HG03175 (cell line): Measurements from ENCODE around the gene RANBP3L.
"Not testable (repeated sequence)": the region's sequence is repeated elsewhere in the genome, so short reads cannot be mapped to it uniquely, and the experiment has no call there.

ENCODE experiments used
- ATAC-seq: cut with Tn5 transposase; IDR thresholded peaks from one replicate; pipeline ENCODE4 v1.9.1; 2021; ENCODE audit warnings: mild to moderate bottlenecking, moderate library complexity; ENCODE audit not compliant: unreplicated experiment

RANBP3L gene

DNA sequence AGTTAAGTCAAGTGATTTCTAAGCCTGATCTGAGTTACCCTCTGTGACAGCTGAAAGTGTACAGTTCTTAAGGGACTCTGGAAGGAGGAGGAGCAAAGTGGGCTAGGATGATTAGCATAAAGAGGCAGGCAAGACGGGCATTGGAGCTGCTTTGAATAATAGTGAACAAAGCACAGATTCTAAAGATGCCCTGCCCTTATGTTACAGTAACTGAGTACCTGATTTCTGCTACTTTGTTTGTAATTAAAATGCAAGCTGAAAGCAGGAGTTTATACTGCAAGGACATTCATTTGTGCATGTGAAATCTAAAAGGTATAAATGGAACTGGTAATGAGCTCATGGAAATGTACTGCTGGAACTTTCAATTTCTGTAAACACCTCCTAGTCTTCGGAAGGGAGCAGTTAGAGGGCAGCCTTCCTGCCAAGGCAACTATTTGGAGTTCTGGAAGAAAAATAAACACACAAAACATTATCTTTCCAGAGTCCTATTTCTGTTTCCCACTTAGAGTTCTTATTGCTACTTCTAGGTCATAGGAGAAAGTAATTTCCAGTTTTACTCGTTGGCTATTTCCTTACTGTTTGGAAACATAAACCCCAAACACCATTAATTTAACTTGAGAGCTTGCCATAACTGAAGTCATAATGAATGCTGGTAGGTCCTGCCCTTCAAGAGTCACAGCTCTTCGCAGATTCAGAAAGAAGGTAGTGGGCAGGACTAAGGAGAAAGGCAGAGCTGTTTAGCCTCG, at the start of gene RANBP3L:
TSS of gene RANBP3L (minus strand) at position 45 of the 746 bp plus-strand sequence. CDS start 486 bp downstream, outside the sequence.
- ATAC-seq = no peak

DNA sequence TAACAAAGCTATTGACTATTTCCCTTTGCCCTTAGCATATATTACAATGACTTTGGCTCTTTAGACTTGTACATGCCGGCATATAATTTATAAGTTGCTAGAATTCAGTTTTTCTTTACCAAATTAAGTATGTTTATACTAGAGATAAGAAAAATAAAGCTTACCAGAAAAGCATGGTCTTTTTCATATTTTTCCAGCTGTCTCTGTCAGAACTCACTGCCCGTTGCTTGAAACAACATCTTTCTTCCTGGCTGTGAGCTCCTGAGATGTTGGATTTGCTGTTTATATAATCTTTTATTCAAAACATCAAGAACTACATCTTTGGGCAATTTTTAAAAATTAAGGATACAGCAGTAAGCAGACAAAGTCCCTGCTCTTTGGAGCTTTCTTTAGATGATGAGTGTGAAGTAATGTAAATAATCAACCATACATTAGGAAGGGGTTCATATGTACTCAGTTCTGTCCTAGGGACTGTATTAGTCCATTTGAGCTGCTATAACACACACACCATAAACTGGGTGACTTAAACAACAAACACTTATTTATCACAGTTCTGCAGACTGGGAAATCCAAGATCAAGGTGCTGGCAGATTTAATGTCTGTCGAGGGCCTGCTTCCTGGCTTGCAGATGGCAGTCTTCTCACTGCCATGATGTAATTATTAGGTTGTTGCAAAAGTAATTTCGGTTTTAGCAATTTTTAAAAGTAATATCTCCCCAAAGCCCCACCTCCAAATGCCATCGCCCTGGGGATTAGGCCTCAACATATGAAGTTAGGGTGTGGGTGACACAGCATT, 45.4 kb upstream of the RANBP3L start:
- ATAC-seq = no peak

DNA sequence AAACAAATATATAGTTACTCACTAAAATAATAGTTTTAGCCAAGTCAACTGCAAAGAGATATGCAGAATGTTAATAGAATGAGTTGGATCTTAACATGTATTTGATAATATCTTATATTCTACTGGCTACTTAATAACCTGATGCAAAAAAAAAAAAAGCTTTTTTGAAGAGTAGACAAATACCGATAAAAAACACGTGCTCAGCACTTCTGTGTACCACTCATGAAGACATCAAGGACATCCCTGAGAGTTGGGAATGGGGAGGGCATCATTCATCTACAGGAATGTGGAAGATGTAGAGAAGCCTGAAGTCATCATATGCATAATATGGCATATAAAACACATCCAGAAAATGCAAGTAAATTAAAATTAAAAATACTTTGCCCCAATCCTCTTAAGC, 43.2 kb upstream of the RANBP3L start:
- ATAC-seq = no peak

GRCh38 chr5:36341720-36342119, 40.0 kb upstream of the RANBP3L start:
- ATAC-seq = not testable (repeated sequence)

GRCh38 chr5:36337597-36337996, 35.9 kb upstream of the RANBP3L start:
- no peak for ATAC-seq

GRCh38 chr5:36334315-36334714, 32.6 kb upstream of the RANBP3L start:
- ATAC-seq = no peak

DNA sequence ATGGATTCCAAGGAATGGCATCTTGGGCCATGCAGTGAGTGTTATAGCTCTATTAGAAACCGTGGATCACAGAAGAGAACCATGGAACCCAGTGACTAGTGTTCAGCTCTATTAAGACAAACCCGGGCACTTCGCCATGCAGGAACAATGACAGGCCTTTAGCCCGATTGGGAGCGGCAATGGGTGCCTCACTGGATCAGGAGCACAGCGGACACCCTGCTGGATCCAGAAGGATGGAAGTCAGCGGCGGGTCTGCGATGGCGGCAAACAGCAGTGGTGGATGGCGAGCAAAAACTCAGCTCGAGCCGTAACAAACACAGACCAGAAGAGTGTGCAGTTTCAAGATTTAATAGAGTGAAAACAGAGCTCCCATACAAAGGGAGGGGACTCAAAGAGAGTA, 31.0 kb upstream of the RANBP3L start:
- not testable (repeated sequence) for ATAC-seq

GRCh38 chr5:36325196-36325595, 23.5 kb upstream of the RANBP3L start:
- no peak for ATAC-seq

GRCh38 chr5:36323926-36324781, 22.5 kb upstream of the RANBP3L start:
- no peak for ATAC-seq

DNA sequence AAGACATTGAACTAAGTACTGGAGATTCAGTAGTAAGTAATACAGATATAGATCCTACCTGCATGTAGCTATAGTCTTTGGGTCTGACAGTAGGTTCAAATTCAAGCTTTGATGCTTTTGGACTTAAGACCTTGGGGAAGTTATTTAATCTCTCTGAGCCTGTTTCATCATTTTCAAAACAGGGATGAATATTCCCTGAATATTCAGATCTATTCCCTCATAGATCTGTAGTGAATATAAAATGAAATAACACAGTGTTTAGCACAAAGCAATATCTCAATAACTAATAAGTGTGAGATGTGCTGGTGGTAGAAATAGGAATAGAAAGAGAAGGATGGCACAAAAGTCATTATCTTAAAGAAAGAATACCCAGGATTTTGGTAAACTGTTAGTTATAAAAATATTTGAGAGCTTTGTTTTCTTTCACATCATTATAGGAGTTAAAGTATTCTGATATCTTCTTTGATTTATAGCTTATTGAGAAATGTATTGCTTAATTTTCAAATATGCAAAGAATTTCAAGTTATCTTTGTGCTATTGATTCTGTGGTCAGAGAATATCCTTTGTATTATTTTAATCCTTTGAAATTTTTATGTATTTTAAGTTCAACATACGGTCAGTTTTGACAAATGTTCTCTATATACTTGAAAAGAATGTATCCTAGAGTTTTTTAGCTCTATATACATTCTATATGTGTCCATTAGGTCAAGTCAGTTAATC, 11.4 kb upstream of the RANBP3L start:
- no peak for ATAC-seq

DNA sequence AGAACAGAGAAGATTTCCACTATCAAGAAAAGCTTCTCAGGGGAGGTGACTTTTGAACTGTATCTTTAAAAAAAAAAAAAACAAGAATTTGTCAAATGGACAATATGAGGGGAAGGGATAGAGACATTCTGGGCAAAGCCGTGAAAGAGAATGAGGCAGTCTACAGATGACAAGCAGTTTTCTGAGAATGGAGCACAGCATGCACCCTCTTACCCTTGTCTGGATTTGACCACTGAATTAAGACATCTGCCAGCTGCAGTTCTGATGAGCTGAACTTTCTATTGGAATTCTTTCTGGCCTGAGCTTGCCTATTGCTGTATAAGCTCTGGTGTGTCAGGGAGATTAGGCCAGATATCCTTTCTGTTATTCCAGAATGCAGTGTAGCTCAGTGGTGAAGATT, 10.3 kb upstream of the RANBP3L start:
- no peak for ATAC-seq

- ATAC-seq = no peak
These were observed 8.4 kb upstream of the RANBP3L start for GRCh38 chr5:36310138-36310537.

GRCh38 chr5:36305571-36306326, 4.0 kb upstream of the RANBP3L start:
- ATAC-seq = peak; percentile 57

DNA sequence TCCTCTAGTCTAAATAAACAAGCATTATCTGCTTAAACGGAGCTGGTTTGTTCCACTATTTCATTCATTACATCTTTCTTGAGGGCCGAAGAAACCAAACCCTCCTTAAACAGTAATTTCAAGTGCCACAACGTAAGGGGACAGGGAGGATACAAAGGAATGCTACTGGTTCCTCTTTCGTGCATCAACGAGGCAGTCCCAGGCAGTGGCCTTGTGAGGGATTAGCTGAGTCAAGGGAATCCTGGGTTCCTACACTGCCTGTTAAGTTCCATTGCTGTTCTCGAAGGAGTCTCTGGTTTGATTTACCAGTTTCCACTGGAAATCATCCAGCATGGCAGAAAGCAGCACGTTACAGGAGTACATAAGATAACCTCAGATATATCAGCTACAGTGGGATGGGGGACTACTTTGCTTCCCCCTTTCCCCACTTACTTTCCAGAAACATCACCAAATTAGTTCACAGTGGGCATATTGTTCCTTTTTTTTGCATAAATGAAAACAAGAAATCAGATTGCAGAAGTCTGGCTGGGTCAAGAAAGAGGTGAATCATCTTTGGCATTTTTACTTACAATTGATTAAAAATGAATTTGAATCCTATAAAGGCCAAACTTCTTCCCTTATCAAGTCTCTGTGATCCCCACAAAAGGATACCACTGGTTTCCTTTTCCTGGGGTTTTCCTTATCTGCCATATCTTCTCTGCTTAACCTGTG, 2.5 kb upstream of the RANBP3L start:
- no peak for ATAC-seq

- ATAC-seq = no peak
These were observed 668 bp downstream of the RANBP3L start for GRCh38 chr5:36300927-36301540.

DNA sequence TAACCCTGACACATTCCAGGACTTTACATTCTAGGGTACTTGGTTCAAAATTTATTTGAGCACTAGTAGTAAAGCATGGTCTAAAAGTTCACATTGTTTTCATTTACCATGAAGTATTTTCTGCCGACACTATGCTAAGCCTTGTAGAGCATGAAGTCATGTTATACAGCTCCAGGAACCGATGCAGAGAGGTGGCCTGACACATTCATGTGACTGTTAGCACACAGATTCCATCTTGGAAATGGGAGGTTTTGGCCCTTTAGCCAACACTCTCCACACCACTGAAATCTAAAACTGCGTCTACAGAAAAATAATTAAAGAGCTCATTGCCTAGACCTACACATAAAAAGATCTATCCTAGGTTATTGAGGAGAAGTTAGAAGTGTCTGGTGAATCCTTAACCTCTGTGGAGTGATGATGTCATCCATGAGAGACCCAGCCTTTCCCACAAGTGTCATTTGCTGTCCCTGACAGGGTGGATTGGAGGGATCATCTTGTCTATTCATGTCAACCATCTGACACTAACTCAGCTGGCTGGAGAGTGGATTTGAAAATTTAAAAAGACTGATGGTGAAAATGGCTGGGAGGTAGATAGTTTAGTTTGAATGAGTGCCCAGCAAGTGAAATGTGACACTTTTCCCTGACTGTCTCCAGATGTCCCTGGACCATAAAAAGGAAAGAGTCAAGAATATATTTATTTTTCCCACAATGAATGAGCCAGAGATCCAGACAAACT, 1.3 kb downstream of the RANBP3L start:
- ATAC-seq = no peak

- no peak for ATAC-seq
These were observed 3.1 kb downstream of the RANBP3L start for GRCh38 chr5:36298552-36298951.

GRCh38 chr5:36297653-36298052, 4.0 kb downstream of the RANBP3L start:
- ATAC-seq = no peak
